ENCODE results near the gene PHAF1. TPM values are rescaled to one million over a fixed set of nuclear protein-coding genes. Genes with fewer than 3 reads are reported as not detected.

The PHAF1 gene
- polyA plus RNA-seq, 1 donor from 2014 or later: 9.8 TPM

DNA sequence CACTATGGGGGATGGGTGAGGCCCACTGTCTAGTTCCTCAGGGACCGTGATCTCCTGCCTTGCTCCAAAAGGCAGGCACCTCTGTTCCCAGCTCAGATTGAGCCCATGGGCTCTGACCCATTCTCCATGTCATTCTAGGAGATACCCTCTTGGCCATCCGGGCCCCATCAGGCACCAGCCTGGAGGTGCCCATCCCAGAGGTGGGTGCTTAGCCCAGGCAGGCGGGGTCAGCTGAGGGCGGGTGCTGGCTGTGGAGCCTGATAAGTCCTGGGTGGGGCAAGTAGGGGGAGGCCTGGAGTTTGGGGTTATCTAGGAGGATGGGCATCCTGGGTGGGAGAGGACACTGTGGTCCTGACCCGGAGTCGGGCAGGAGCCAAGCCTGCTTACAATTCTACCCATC, 84.5 kb downstream of the PHAF1 start:
- no peak overlapping the region for H2AFZ ChIP-seq (ENCODE audit: low read depth, low read length)
- no peaks in the 10 kb centered on the region for H3K27me3 ChIP-seq (ENCODE audit: insufficient read depth, low read depth, low read length)
- H4K20me1 ChIP-seq (ENCODE audit: insufficient read depth): no peaks in the 10 kb centered on the region
- no peaks in the 10 kb centered on the region for H3F3A ChIP-seq (ENCODE audit: insufficient read depth, low read length, poor library complexity, severe bottlenecking)
- TF ChIP-seq SMC3 (conservative IDR thresholded peaks at IDR 0.05; ENCODE audit: poor library complexity) (no peak), MXI1 (conservative IDR thresholded peaks at IDR 0.05; ENCODE audit: poor library complexity, severe bottlenecking) (no peak), EP300 (conservative IDR thresholded peaks at IDR 0.05; ENCODE audit: poor library complexity, severe bottlenecking) (no peak), TAF1 (IDR thresholded peaks at IDR 0.05; ENCODE audit: low read depth) (no peak), EZH2 (IDR thresholded peaks at IDR 0.05; ENCODE audit: borderline replicate concordance, insufficient read depth, low read length, poor library complexity, severe bottlenecking) (no peak), POLR2AphosphoS5 (IDR thresholded peaks at IDR 0.05) (no peak), RAD21 (conservative IDR thresholded peaks at IDR 0.05) (no peak)
- TF ChIP-seq, protein P1, sequence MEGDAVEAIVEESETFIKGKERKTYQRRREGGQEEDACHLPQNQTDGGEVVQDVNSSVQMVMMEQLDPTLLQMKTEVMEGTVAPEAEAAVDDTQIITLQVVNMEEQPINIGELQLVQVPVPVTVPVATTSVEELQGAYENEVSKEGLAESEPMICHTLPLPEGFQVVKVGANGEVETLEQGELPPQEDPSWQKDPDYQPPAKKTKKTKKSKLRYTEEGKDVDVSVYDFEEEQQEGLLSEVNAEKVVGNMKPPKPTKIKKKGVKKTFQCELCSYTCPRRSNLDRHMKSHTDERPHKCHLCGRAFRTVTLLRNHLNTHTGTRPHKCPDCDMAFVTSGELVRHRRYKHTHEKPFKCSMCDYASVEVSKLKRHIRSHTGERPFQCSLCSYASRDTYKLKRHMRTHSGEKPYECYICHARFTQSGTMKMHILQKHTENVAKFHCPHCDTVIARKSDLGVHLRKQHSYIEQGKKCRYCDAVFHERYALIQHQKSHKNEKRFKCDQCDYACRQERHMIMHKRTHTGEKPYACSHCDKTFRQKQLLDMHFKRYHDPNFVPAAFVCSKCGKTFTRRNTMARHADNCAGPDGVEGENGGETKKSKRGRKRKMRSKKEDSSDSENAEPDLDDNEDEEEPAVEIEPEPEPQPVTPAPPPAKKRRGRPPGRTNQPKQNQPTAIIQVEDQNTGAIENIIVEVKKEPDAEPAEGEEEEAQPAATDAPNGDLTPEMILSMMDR (IDR thresholded peaks at IDR 0.05; ENCODE audit: poor library complexity, severe bottlenecking): no peak
- H3K27ac ChIP-seq (ENCODE audit: low read length): no peak overlapping the region
- peaks cover 15% of the 10 kb centered on the region for H3K79me2 ChIP-seq (replicated peaks; ENCODE audit: insufficient read depth, low read length)
- H3K4me2 ChIP-seq (ENCODE audit: low read length): no peak overlapping the region
- no peaks in the 10 kb centered on the region for H3K9me3 ChIP-seq (ENCODE audit: low read length)
- no peaks in the 10 kb centered on the region for H3K36me3 ChIP-seq (ENCODE audit: insufficient read depth, low read length)
- no peak overlapping the region for H3K9ac ChIP-seq (ENCODE audit: low read length)
- no peaks in the 10 kb centered on the region for H3K9me2 ChIP-seq (ENCODE audit: insufficient read depth, low read length)
- no peak overlapping the region for H3K4me3 ChIP-seq (ENCODE audit: low read length)

DNA sequence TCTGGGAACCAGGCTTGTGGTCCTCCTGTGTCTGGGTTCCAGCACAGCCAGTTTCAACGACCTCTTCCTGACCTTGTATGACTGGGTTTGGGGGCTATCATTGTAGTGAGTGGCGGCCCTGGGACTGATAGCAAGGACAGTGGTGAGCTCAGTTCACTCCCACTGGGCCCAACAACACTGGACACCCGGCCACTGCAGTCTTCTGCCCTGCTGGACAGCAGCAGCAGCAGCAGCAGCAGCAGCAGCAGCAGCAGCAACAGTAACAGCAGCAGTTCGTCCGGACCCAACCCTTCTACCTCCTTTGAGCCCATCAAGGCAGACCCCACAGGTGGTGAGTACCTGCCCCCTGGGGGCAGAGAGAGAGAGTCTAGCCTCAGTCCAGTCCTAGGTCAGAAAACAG, 85.9 kb downstream of the PHAF1 start:
- Histone ChIP-seq H3K9me2 (ENCODE audit: insufficient read depth, low read length) (no peaks in the 10 kb centered on the region), H3K4me2 (ENCODE audit: low read length) (no peak overlapping the region), H3K27me3 (ENCODE audit: insufficient read depth, low read depth, low read length) (no peaks in the 10 kb centered on the region), H3K9ac (ENCODE audit: low read length) (no peak overlapping the region), H3K36me3 (ENCODE audit: insufficient read depth, low read length) (no peaks in the 10 kb centered on the region), H3K79me2 (replicated peaks; ENCODE audit: insufficient read depth, low read length) (peaks cover 15% of the 10 kb centered on the region), H3K9me3 (ENCODE audit: low read length) (no peaks in the 10 kb centered on the region), H3F3A (ENCODE audit: insufficient read depth, low read length, poor library complexity, severe bottlenecking) (no peaks in the 10 kb centered on the region), H3K27ac (ENCODE audit: low read length) (no peak overlapping the region), H4K20me1 (ENCODE audit: insufficient read depth) (no peaks in the 10 kb centered on the region), H3K4me3 (ENCODE audit: low read length) (no peak overlapping the region), H2AFZ (ENCODE audit: low read depth, low read length) (no peak overlapping the region)
- no peak for TF ChIP-seq RAD21 (conservative IDR thresholded peaks at IDR 0.05)
- TF ChIP-seq EZH2 (IDR thresholded peaks at IDR 0.05; ENCODE audit: borderline replicate concordance, insufficient read depth, low read length, poor library complexity, severe bottlenecking): no peak
- TF ChIP-seq, protein P2, sequence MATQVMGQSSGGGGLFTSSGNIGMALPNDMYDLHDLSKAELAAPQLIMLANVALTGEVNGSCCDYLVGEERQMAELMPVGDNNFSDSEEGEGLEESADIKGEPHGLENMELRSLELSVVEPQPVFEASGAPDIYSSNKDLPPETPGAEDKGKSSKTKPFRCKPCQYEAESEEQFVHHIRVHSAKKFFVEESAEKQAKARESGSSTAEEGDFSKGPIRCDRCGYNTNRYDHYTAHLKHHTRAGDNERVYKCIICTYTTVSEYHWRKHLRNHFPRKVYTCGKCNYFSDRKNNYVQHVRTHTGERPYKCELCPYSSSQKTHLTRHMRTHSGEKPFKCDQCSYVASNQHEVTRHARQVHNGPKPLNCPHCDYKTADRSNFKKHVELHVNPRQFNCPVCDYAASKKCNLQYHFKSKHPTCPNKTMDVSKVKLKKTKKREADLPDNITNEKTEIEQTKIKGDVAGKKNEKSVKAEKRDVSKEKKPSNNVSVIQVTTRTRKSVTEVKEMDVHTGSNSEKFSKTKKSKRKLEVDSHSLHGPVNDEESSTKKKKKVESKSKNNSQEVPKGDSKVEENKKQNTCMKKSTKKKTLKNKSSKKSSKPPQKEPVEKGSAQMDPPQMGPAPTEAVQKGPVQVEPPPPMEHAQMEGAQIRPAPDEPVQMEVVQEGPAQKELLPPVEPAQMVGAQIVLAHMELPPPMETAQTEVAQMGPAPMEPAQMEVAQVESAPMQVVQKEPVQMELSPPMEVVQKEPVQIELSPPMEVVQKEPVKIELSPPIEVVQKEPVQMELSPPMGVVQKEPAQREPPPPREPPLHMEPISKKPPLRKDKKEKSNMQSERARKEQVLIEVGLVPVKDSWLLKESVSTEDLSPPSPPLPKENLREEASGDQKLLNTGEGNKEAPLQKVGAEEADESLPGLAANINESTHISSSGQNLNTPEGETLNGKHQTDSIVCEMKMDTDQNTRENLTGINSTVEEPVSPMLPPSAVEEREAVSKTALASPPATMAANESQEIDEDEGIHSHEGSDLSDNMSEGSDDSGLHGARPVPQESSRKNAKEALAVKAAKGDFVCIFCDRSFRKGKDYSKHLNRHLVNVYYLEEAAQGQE (IDR thresholded peaks at IDR 0.05; ENCODE audit: borderline replicate concordance): no peak
- no peak for TF ChIP-seq POLR2AphosphoS5 (IDR thresholded peaks at IDR 0.05)
- no peak for TF ChIP-seq EP300 (conservative IDR thresholded peaks at IDR 0.05; ENCODE audit: poor library complexity, severe bottlenecking)
- no peak for TF ChIP-seq MXI1 (conservative IDR thresholded peaks at IDR 0.05; ENCODE audit: poor library complexity, severe bottlenecking)
- TF ChIP-seq TAF1 (IDR thresholded peaks at IDR 0.05; ENCODE audit: low read depth): no peak
- TF ChIP-seq SMC3 (conservative IDR thresholded peaks at IDR 0.05; ENCODE audit: poor library complexity): no peak
- TF ChIP-seq, protein P1 (IDR thresholded peaks at IDR 0.05; ENCODE audit: poor library complexity, severe bottlenecking): no peak

Measured in neural cell (in vitro differentiated cells).